Thoracic aorta endothelial cell (primary cell): ENCODE data around the gene TUFT1. TPM values are rescaled to one million over a fixed set of nuclear protein-coding genes. Genes with fewer than 3 reads are reported as not detected.

Experiments
- small RNA-seq: library from RNA; depleted of rRNA; stranded (forward); fragments of <200 nt; gene quantifications from one replicate; pipeline ENCODE3, GENCODE V24; 2012
- total RNA-seq: library from RNA; depleted of rRNA; stranded (reverse); fragments of >200 nt; gene quantifications from 2 replicates; pipeline ENCODE4 v1.2.3, GENCODE V29; 2012

Gene TUFT1
- total RNA-seq: 1.9 and 2.9 TPM in 2 replicates

GRCh38 chr1:151540021-151540981 is at the start of gene TUFT1:
Gene TUFT1 (plus strand): TSS chr1:151540309. CDS start chr1:151540367, 58 bp downstream.

DNA sequence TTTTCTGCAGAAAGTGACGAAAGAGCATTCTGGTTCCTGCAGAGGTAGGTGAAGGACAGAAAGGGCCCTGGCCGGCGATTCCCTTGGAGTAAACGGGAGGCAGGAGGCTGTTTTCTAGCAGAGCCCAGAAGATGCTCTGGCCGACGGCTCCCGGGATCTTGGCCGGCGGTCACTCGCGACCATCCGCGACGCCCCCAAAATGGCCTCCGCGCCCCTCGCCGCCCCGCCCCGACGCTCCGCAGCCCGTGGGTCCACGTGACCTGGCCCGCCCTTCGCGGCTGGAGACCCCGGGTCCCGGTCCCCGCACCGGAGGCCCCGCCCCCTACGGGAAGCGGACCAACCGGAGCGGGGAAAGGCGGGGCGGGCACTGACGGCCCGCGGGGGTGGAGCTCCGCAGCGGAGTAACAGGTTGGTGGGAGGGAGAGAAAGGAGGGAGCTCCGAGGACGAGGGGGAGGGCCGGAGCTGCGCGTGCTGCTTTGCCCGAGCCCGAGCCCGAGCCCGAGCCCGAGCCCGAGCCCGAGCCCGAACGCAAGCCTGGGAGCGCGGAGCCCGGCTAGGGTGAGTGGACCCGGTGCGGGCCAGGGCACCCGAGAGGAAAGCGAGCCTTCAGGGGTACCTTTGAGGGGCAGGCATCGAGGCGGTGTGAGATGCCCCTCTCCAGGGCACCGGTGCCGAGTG is 29.0 kb upstream of the TUFT1 start, which contains the start of gene CGN:
Gene CGN, plus strand, starts transcription at position 431 of the 679 bp plus-strand sequence. CDS start 7,133 bp downstream, outside the sequence.

GRCh38 chr1:151611832-151612500 is 71.9 kb downstream of the TUFT1 start, which contains the start of gene SNX27:
Gene SNX27 (plus strand): TSS chr1:151612050. CDS start chr1:151612202, 152 bp downstream.

Small RNA genes within 50 kb of the gene (small RNA-seq; reads per million reads assigned to genes)
- gene MIR554 (not detected), gene RF00405 (not detected), gene RNU6-1062P (not detected)

Other genes with a start within 250 kb of the TUFT1 start
- gene PI4KB, start 212.9 kb upstream of the TUFT1 start, total RNA-seq: 42.9 and 43.9 TPM in 2 replicates
- gene RFX5, start 193.1 kb upstream of the TUFT1 start, total RNA-seq: 51.7 and 62.8 TPM in 2 replicates
- 11.3 and 12.1 TPM in 2 replicates for gene SELENBP1, start 167.6 kb upstream of the TUFT1 start, total RNA-seq
- 355 and 391 TPM in 2 replicates for gene PSMB4, start 140.7 kb upstream of the TUFT1 start, total RNA-seq
- gene POGZ, start 80.8 kb upstream of the TUFT1 start, total RNA-seq: 44.9 and 51.7 TPM in 2 replicates
- 0.93 and 1.7 TPM in 2 replicates for gene CGN, start 28.9 kb upstream of the TUFT1 start, total RNA-seq
- 23.1 and 25.5 TPM in 2 replicates for gene SNX27, start 71.7 kb downstream of the TUFT1 start, total RNA-seq
- not detected in 2 replicates for gene CELF3, start 176.5 kb downstream of the TUFT1 start, total RNA-seq
- gene RIIAD1, start 181.2 kb downstream of the TUFT1 start, total RNA-seq: not detected in 2 replicates
- gene MRPL9, start 223.2 kb downstream of the TUFT1 start, total RNA-seq: 130 and 157 TPM in 2 replicates